HG03066 (cell line): ENCODE results near the gene HDAC4.

Experiments used
- ATAC-seq: cut with Tn5 transposase; IDR thresholded peaks from one replicate; pipeline ENCODE4 v1.9.1; 2021; ENCODE audit warnings: low read depth; ENCODE audit not compliant: unreplicated experiment

Gene HDAC4

GRCh38 chr2:239247401-239248245 lies 153.2 kb downstream of the HDAC4 start:
- ATAC-seq = no peak

- ATAC-seq = no peak
These were observed 154.1 kb downstream of the HDAC4 start for GRCh38 chr2:239246723-239247122.

GRCh38 chr2:239245872-239246721 lies 154.7 kb downstream of the HDAC4 start:
- ATAC-seq = no peak

- no peak for ATAC-seq
These were observed 155.7 kb downstream of the HDAC4 start for GRCh38 chr2:239245107-239245506.

- no peak for ATAC-seq
These were observed 156.2 kb downstream of the HDAC4 start for GRCh38 chr2:239244625-239245024.

GRCh38 chr2:239241431-239241960 lies 159.3 kb downstream of the HDAC4 start:
- no peak for ATAC-seq

- no peak for ATAC-seq
These were observed 160.4 kb downstream of the HDAC4 start for GRCh38 chr2:239240414-239240881.

- ATAC-seq = no peak
These were observed 161.0 kb downstream of the HDAC4 start for GRCh38 chr2:239239607-239240413.

- no peak for ATAC-seq
These were observed 161.8 kb downstream of the HDAC4 start for GRCh38 chr2:239238839-239239606.

- ATAC-seq = no peak
These were observed 162.4 kb downstream of the HDAC4 start for GRCh38 chr2:239238381-239238780.

GRCh38 chr2:239236808-239237205 lies 164.0 kb downstream of the HDAC4 start:
- ATAC-seq = no peak

- ATAC-seq = no peak
These were observed 164.6 kb downstream of the HDAC4 start for GRCh38 chr2:239236043-239236807.

- ATAC-seq = no peak
These were observed 165.5 kb downstream of the HDAC4 start for GRCh38 chr2:239235311-239235710.

- no peak for ATAC-seq
These were observed 166.3 kb downstream of the HDAC4 start for GRCh38 chr2:239234191-239235175.

GRCh38 chr2:239233576-239233975 lies 167.2 kb downstream of the HDAC4 start:
- no peak for ATAC-seq

- ATAC-seq = no peak
These were observed 168.6 kb downstream of the HDAC4 start for GRCh38 chr2:239232195-239232578.

GRCh38 chr2:239231231-239232194 lies 169.3 kb downstream of the HDAC4 start:
- no peak for ATAC-seq
